Embryonic facial prominence (tissue), 1 donor: ENCODE data around the gene PAPPA.

Experiments used
- DNase-seq: peaks from one replicate; pipeline ENCODE4 v3.0.0-alpha.2; 2016; ENCODE audit errors: extremely low spot score

Gene PAPPA

GRCh38 chr9:116153765-116154333 is at the start of gene PAPPA:
PAPPA (plus strand) TSS chr9:116153791; CDS start chr9:116154173, 382 bp downstream.
- DNase-seq = no peak

- no peak for DNase-seq
Observed at GRCh38 chr9:116103976-116104820, 49.4 kb upstream of the PAPPA start.

GRCh38 chr9:116112236-116112635 is 41.4 kb upstream of the PAPPA start:
- DNase-seq = no peak

GRCh38 chr9:116115761-116116353 is 37.7 kb upstream of the PAPPA start:
- DNase-seq = peak; percentile 34

GRCh38 chr9:116116393-116116792 is 37.2 kb upstream of the PAPPA start:
- DNase-seq = no peak

- DNase-seq = no peak
Observed at GRCh38 chr9:116123171-116123570, 30.4 kb upstream of the PAPPA start.

GRCh38 chr9:116124472-116125040 is 29.0 kb upstream of the PAPPA start:
- DNase-seq = no peak

GRCh38 chr9:116133163-116133562 is 20.4 kb upstream of the PAPPA start:
- DNase-seq = no peak

GRCh38 chr9:116134975-116135374 is 18.6 kb upstream of the PAPPA start:
- DNase-seq = no peak

- DNase-seq = no peak
Observed at GRCh38 chr9:116137010-116137409, 16.6 kb upstream of the PAPPA start.

GRCh38 chr9:116137581-116137980 is 16.0 kb upstream of the PAPPA start:
- DNase-seq = no peak

- no peak for DNase-seq
Observed at GRCh38 chr9:116141864-116142561, 11.6 kb upstream of the PAPPA start.

GRCh38 chr9:116142706-116143492 is 10.7 kb upstream of the PAPPA start:
- no peak for DNase-seq

- no peak for DNase-seq
Observed at GRCh38 chr9:116144038-116144437, 9.6 kb upstream of the PAPPA start.

- DNase-seq = no peak
Observed at GRCh38 chr9:116144555-116144954, 9.0 kb upstream of the PAPPA start.

- DNase-seq = no peak
Observed at GRCh38 chr9:116145036-116145435, 8.6 kb upstream of the PAPPA start.

GRCh38 chr9:116147821-116148220 is 5.8 kb upstream of the PAPPA start:
- DNase-seq = no peak

- no peak for DNase-seq
Observed at GRCh38 chr9:116149844-116150243, 3.7 kb upstream of the PAPPA start.

- DNase-seq = no peak
Observed at GRCh38 chr9:116151199-116151598, 2.4 kb upstream of the PAPPA start.

- DNase-seq = no peak
Observed at GRCh38 chr9:116151966-116152381, 1.6 kb upstream of the PAPPA start.

GRCh38 chr9:116152390-116152789 is 1.2 kb upstream of the PAPPA start:
- no peak for DNase-seq
